AG04449 (cell line): Measurements from ENCODE around the gene LYG2.
"Not testable (repeated sequence)": the region's sequence is repeated elsewhere in the genome, so short reads cannot be mapped to it uniquely, and the experiment has no call there.

Experiments used
- CTCF ChIA-PET: fragments of 350-600 bp; formaldehyde crosslinking; extraction: SDS; loops from one replicate; lab custom pipeline; 2021; ENCODE audit warnings: antibody characterized with exemption; lab: Yijun Ruan, JAX
- POLR2A ChIA-PET: fragments of 400-600, 350-600 bp; formaldehyde crosslinking; extraction: SDS; loops from one replicate; lab custom pipeline; 2020; ENCODE audit warnings: antibody characterized with exemption, inconsistent platforms; lab: Yijun Ruan, JAX
- DNase-seq: peaks from one replicate; pipeline ENCODE4 v3.0.0-alpha.2; 2010; ENCODE audit warnings: low read depth, low spot score
- H3K4me3 ChIP-seq: 2 replicates; pipeline ENCODE4 v1.5.1; 2011; ENCODE audit warnings: low read depth, mild to moderate bottlenecking, control low read depth, low read length
- CTCF ChIP-seq: IDR thresholded peaks from one replicate; pipeline ENCODE4 v1.5.1; 2011; ENCODE audit warnings: mild to moderate bottlenecking, moderate library complexity, low read length, control low read depth, inconsistent platforms; ENCODE audit not compliant: insufficient read depth; ENCODE audit errors: missing control alignments

Gene LYG2

GRCh38 chr2:99255491-99256318 is at the start of gene LYG2:
Gene LYG2 (minus strand): TSS chr2:99255666. CDS start chr2:99254260, 1,406 bp downstream.
- POLR2A ChIA-PET: no interaction called here
- TF ChIP-seq CTCF: no peak
- DNase-seq: no peak
- H3K4me3 ChIP-seq: no peak within 1 kb of the TSS
- CTCF ChIA-PET: no interaction called here

GRCh38 chr2:99301097-99301496 is 45.6 kb upstream of the LYG2 start, which contains the start of gene LYG1:
Gene LYG1 (minus strand): TSS chr2:99301197. CDS start chr2:99295670, 5,527 bp downstream.
- H3K4me3 ChIP-seq, POLR2A ChIA-PET, DNase-seq, CTCF ChIA-PET: not testable (repeated sequence)

- TF ChIP-seq CTCF: no peak
- DNase-seq: no peak
- POLR2A ChIA-PET: no interaction called here
- CTCF ChIA-PET: no interaction called here
- H3K4me3 ChIP-seq: no peak overlapping the region
Observed at GRCh38 chr2:99299580-99299979, 44.1 kb upstream of the LYG2 start.

- H3K4me3 ChIP-seq: no peak overlapping the region
- DNase-seq: no peak
- CTCF ChIA-PET: no interaction called here
- POLR2A ChIA-PET: no interaction called here
- TF ChIP-seq CTCF: no peak
Observed at GRCh38 chr2:99297994-99298393, 42.5 kb upstream of the LYG2 start.

- ChIA-PET POLR2A (no interaction called here), CTCF (no interaction called here)
- TF ChIP-seq CTCF: no peak
- no peak overlapping the region for H3K4me3 ChIP-seq
- DNase-seq: no peak
Observed at GRCh38 chr2:99285526-99285925, 30.1 kb upstream of the LYG2 start.

GRCh38 chr2:99279969-99280695 is 24.7 kb upstream of the LYG2 start:
- ChIA-PET POLR2A (no interaction called here), CTCF (no interaction called here)
- H3K4me3 ChIP-seq: no peak overlapping the region
- DNase-seq: no peak
- TF ChIP-seq CTCF: no peak
